ENCODE data around the gene JADE2.

- TF ChIP-seq POLR2A (IDR thresholded peaks at IDR 0.05; ENCODE audit: borderline replicate concordance, extremely low read depth, insufficient read depth, insufficient read length) (no peak), RAD21 (IDR thresholded peaks at IDR 0.05; ENCODE audit: low read depth) (no peak), ELF1 (IDR thresholded peaks at IDR 0.05; ENCODE audit: borderline replicate concordance, low read depth) (no peak), SP1 (IDR thresholded peaks at IDR 0.05; ENCODE audit: low read depth) (no peak), EZH2 (IDR thresholded peaks at IDR 0.05) (no peak), POLR2AphosphoS5 (IDR thresholded peaks at IDR 0.05; ENCODE audit: low read depth, low read length) (no peak)
- TF ChIP-seq, protein P1, sequence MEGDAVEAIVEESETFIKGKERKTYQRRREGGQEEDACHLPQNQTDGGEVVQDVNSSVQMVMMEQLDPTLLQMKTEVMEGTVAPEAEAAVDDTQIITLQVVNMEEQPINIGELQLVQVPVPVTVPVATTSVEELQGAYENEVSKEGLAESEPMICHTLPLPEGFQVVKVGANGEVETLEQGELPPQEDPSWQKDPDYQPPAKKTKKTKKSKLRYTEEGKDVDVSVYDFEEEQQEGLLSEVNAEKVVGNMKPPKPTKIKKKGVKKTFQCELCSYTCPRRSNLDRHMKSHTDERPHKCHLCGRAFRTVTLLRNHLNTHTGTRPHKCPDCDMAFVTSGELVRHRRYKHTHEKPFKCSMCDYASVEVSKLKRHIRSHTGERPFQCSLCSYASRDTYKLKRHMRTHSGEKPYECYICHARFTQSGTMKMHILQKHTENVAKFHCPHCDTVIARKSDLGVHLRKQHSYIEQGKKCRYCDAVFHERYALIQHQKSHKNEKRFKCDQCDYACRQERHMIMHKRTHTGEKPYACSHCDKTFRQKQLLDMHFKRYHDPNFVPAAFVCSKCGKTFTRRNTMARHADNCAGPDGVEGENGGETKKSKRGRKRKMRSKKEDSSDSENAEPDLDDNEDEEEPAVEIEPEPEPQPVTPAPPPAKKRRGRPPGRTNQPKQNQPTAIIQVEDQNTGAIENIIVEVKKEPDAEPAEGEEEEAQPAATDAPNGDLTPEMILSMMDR (IDR thresholded peaks at IDR 0.05 in 2 of 3, conservative IDR thresholded peaks at IDR 0.05 in 1 of 3; ENCODE audit: borderline replicate concordance in 1 of 3, insufficient read depth in 1 of 3, low read depth in 2 of 3, low read length in 2 of 3) = no peak
- TF ChIP-seq, protein P2, sequence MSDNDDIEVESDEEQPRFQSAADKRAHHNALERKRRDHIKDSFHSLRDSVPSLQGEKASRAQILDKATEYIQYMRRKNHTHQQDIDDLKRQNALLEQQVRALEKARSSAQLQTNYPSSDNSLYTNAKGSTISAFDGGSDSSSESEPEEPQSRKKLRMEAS (IDR thresholded peaks at IDR 0.05) = no peak
- TF ChIP-seq, protein P3, sequence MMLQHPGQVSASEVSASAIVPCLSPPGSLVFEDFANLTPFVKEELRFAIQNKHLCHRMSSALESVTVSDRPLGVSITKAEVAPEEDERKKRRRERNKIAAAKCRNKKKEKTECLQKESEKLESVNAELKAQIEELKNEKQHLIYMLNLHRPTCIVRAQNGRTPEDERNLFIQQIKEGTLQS (IDR thresholded peaks at IDR 0.05) = no peak
These were observed 1.8 kb upstream of the JADE2 start for GRCh38 chr5:134523543-134524271.
